WTC11 (cell line): ENCODE data around the gene PDS5A. TPM values are rescaled to one million over a fixed set of nuclear protein-coding genes. Genes with fewer than 3 reads are reported as not detected.

Experiments
- ATAC-seq: fragments of 200-7000 bp; cut with Tn5 transposase; 2 replicates; pipeline ENCODE4 v1.10.0; 2021; ENCODE audit warnings: mild to moderate bottlenecking, moderate library complexity
- CTCF ChIA-PET: fragments of 300-600 bp; sonication (Branson Sonifier 250); formaldehyde crosslinking; loops from one replicate; lab custom pipeline; 2021; ENCODE audit warnings: antibody characterized with exemption; lab: Charles Lee
- POLR2A ChIA-PET: fragments of 350-600 bp; sonication (Branson Sonifier 250); formaldehyde crosslinking; loops from one replicate; lab custom pipeline; 2021; ENCODE audit warnings: antibody characterized with exemption; lab: Charles Lee
- DNase-seq: peaks from one replicate; pipeline ENCODE4 v3.0.0; 2021; ENCODE audit warnings: low spot score
- H3K27ac Mint-ChIP-seq: 2 replicates; pipeline ENCODE4 v1.8.0; 2021; ENCODE audit warnings: mixed read lengths
- H3K27me3 Mint-ChIP-seq: 2 replicates; pipeline ENCODE4 v1.8.0; 2021; ENCODE audit warnings: low read depth, mild to moderate bottlenecking, moderate library complexity, mixed read lengths
- H3K36me3 Mint-ChIP-seq: 2 replicates; pipeline ENCODE4 v1.8.0; 2021; ENCODE audit warnings: mixed read lengths
- H3K4me1 Mint-ChIP-seq: 2 replicates; pipeline ENCODE4 v1.8.0; 2022; ENCODE audit warnings: mixed read lengths
- H3K4me3 Mint-ChIP-seq: 2 replicates; pipeline ENCODE4 v1.8.0; 2021; ENCODE audit warnings: mild to moderate bottlenecking, moderate library complexity, mixed read lengths
- H3K9me3 Mint-ChIP-seq: 2 replicates; pipeline ENCODE4 v1.8.0; 2021; ENCODE audit warnings: mixed read lengths
- ATF2 ChIP-seq: sonication (generic); formaldehyde crosslinking; IDR thresholded peaks from 2 replicates; pipeline ENCODE4 v1.8.1; 2022; ENCODE audit warnings: low read depth, missing genetic modification reagents, borderline replicate concordance
- ATF3 ChIP-seq: sonication (generic); formaldehyde crosslinking; conservative IDR thresholded peaks from 2 replicates; pipeline ENCODE4 v1.8.1; 2022; ENCODE audit warnings: mild to moderate bottlenecking, missing genetic modification reagents
- CBFB ChIP-seq: sonication (generic); formaldehyde crosslinking; IDR thresholded peaks from 2 replicates; pipeline ENCODE4 v1.8.1; 2022; ENCODE audit warnings: mild to moderate bottlenecking, low read depth, missing genetic modification reagents
- CREB1 ChIP-seq: sonication (generic); formaldehyde crosslinking; IDR thresholded peaks from 2 replicates; pipeline ENCODE4 v1.8.0; 2023; ENCODE audit warnings: mild to moderate bottlenecking, missing genetic modification reagents
- CREM ChIP-seq: sonication (generic); formaldehyde crosslinking; IDR thresholded peaks from 2 replicates; pipeline ENCODE4 v1.8.1; 2022; ENCODE audit warnings: mild to moderate bottlenecking, missing genetic modification reagents, moderate library complexity
- EMX1 ChIP-seq: fragments of 250-450 bp; sonication (Bioruptor Pico); IDR thresholded peaks from 2 replicates; pipeline ENCODE4 v1.8.0; 2021; ENCODE audit warnings: mild to moderate bottlenecking
- ESRRA ChIP-seq: sonication (generic); formaldehyde crosslinking; IDR thresholded peaks from 2 replicates; pipeline ENCODE4 v1.8.1; 2022; ENCODE audit warnings: mild to moderate bottlenecking, missing genetic modification reagents, borderline replicate concordance
- FOXK1 ChIP-seq: sonication (generic); formaldehyde crosslinking; IDR thresholded peaks from 2 replicates; pipeline ENCODE4 v1.8.0; 2022; ENCODE audit warnings: mild to moderate bottlenecking, moderate library complexity, missing genetic modification reagents
- FOXP1 ChIP-seq: sonication (generic); formaldehyde crosslinking; IDR thresholded peaks from 2 replicates; pipeline ENCODE4 v1.8.0; 2022; ENCODE audit warnings: missing genetic modification reagents, mild to moderate bottlenecking, moderate library complexity, borderline replicate concordance
- JAZF1 ChIP-seq: fragments of 250-450 bp; sonication (Bioruptor Pico); IDR thresholded peaks from 2 replicates; pipeline ENCODE4 v1.9.0; 2021; ENCODE audit warnings: moderate library complexity, mild to moderate bottlenecking, inconsistent platforms
- KAT7 ChIP-seq: sonication (generic); formaldehyde crosslinking; IDR thresholded peaks from 2 replicates; pipeline ENCODE4 v1.8.1; 2023; ENCODE audit warnings: missing genetic modification reagents, mild to moderate bottlenecking, borderline replicate concordance
- NR3C1 ChIP-seq: sonication (generic); formaldehyde crosslinking; conservative IDR thresholded peaks from 2 replicates; pipeline ENCODE4 v1.8.1; 2023; ENCODE audit warnings: low read depth, mild to moderate bottlenecking, missing genetic modification reagents
- RORB ChIP-seq: fragments of 250-450 bp; sonication (Bioruptor Pico); IDR thresholded peaks from 2 replicates; pipeline ENCODE4 v1.9.0; 2021; ENCODE audit warnings: mild to moderate bottlenecking
- STAT6 ChIP-seq: sonication (generic); formaldehyde crosslinking; conservative IDR thresholded peaks from 2 replicates; pipeline ENCODE4 v1.8.1; 2023; ENCODE audit warnings: mild to moderate bottlenecking, low read depth, missing genetic modification reagents, moderate library complexity
- ZNF232 ChIP-seq: sonication (generic); formaldehyde crosslinking; IDR thresholded peaks from 2 replicates; pipeline ENCODE4 v1.8.0; 2022; ENCODE audit warnings: mild to moderate bottlenecking, missing genetic modification reagents
- ZNF317 ChIP-seq: sonication (generic); formaldehyde crosslinking; IDR thresholded peaks from 2 replicates; pipeline ENCODE4 v1.8.1; 2023; ENCODE audit warnings: low read depth, mild to moderate bottlenecking, moderate library complexity, missing genetic modification reagents, borderline replicate concordance
- ZNF423 ChIP-seq: fragments of 250-450 bp; sonication (Bioruptor Pico); IDR thresholded peaks from 2 replicates; pipeline ENCODE4 v2.1.2; 2022; ENCODE audit warnings: mild to moderate bottlenecking, moderate library complexity
- ZNF512 ChIP-seq: sonication (generic); formaldehyde crosslinking; IDR thresholded peaks from 2 replicates; pipeline ENCODE4 v1.8.1; 2022; ENCODE audit warnings: missing genetic modification reagents, borderline replicate concordance
- ZSCAN18 ChIP-seq: fragments of 250-450 bp; sonication (Bioruptor Pico); IDR thresholded peaks from 2 replicates; pipeline ENCODE4 v2.1.2; 2022; ENCODE audit warnings: mild to moderate bottlenecking, moderate library complexity
- total RNA-seq: library from RNA; stranded (reverse); gene quantifications from 3 replicates; pipeline ENCODE4 v1.2.3, GENCODE V29; 2021

Gene PDS5A
- total RNA-seq, 1 experiment from 2014 or later: 61.7 TPM

GRCh38 chr4:39963656-39964055 lies 14.1 kb downstream of the PDS5A start (continued):
- TF ChIP-seq NR3C1 (CRISPR knock-in tag) (no peak), ZSCAN18 (CRISPR knock-in tag) (no peak), CBFB (CRISPR knock-in tag) (no peak), FOXP1 (CRISPR knock-in tag) (no peak), ATF3 (CRISPR knock-in tag) (no peak)

GRCh38 chr4:39961311-39961877 lies 16.3 kb downstream of the PDS5A start:
- Mint-ChIP-seq H3K36me3 (peaks cover 5% of the 10 kb centered on the region; the same call in 1 of the 2 replicates), H3K4me1 (peaks cover 6% of the 10 kb centered on the region; the same call in 1 of the 2 replicates), H3K27me3 (no peaks in the 10 kb centered on the region), H3K27ac (no peak overlapping the region), H3K4me3 (no peak overlapping the region), H3K9me3 (no peaks in the 10 kb centered on the region)
- ATAC-seq (no peak), DNase-seq (peak; percentile 5)
- TF ChIP-seq ZNF512 (no peak), CREM (no peak), STAT6 (CRISPR knock-in tag) (no peak), JAZF1 (CRISPR knock-in tag) (no peak), ZNF232 (CRISPR knock-in tag) (no peak), KAT7 (no peak), ATF2 (CRISPR knock-in tag) (no peak), RORB (no peak), FOXK1 (CRISPR knock-in tag) (no peak), ZNF317 (CRISPR knock-in tag) (no peak), EMX1 (CRISPR knock-in tag) (no peak), ZNF423 (CRISPR knock-in tag) (no peak), CREB1 (no peak), ESRRA (CRISPR knock-in tag) (no peak)
- ChIA-PET CTCF (no interaction called here), POLR2A (no interaction called here)
